ENCODE data around the gene LYRM9. TPM values are rescaled to one million over a fixed set of nuclear protein-coding genes. Genes with fewer than 3 reads are reported as not detected.

LYRM9 gene
- total and polyA plus RNA-seq, 2 of the 8 experiments (the other 6 are each of a cell fraction or from before 2014, with no cell fraction given), result 4.3 to 5.2 TPM

DNA sequence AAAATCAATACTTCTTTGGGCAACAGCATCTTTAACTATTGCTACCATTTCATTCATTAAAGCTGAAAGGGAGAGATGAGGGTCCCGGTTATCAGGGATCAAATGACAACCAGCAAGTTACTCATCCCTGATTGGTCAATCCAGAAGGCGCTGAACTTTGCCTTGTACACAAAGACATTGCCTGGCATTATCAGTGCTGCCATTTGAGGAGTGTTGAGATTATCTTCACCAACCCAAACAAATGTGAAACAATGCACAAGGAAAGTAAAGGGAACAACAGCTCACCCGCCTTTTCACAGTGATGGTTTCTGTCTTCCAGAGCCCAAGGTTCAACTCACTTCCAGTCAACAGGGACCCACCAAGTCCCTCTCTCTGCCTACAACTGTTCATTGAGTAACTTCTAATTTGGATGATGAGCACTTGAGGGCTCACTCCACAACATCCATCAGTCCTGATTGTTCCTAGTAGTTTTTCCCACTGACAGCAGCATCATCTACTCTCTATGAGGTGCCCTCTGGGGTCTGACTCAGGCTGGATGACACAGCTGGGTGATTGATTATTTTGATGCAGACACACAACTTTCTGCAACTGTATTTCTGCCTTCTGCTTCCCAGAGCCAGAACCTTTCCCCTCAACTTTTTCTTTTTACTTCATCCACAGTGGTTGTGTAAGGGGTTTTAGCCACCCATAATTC lies 32.0 kb downstream of the LYRM9 start (continued):
- TF ChIP-seq, protein P1, sequence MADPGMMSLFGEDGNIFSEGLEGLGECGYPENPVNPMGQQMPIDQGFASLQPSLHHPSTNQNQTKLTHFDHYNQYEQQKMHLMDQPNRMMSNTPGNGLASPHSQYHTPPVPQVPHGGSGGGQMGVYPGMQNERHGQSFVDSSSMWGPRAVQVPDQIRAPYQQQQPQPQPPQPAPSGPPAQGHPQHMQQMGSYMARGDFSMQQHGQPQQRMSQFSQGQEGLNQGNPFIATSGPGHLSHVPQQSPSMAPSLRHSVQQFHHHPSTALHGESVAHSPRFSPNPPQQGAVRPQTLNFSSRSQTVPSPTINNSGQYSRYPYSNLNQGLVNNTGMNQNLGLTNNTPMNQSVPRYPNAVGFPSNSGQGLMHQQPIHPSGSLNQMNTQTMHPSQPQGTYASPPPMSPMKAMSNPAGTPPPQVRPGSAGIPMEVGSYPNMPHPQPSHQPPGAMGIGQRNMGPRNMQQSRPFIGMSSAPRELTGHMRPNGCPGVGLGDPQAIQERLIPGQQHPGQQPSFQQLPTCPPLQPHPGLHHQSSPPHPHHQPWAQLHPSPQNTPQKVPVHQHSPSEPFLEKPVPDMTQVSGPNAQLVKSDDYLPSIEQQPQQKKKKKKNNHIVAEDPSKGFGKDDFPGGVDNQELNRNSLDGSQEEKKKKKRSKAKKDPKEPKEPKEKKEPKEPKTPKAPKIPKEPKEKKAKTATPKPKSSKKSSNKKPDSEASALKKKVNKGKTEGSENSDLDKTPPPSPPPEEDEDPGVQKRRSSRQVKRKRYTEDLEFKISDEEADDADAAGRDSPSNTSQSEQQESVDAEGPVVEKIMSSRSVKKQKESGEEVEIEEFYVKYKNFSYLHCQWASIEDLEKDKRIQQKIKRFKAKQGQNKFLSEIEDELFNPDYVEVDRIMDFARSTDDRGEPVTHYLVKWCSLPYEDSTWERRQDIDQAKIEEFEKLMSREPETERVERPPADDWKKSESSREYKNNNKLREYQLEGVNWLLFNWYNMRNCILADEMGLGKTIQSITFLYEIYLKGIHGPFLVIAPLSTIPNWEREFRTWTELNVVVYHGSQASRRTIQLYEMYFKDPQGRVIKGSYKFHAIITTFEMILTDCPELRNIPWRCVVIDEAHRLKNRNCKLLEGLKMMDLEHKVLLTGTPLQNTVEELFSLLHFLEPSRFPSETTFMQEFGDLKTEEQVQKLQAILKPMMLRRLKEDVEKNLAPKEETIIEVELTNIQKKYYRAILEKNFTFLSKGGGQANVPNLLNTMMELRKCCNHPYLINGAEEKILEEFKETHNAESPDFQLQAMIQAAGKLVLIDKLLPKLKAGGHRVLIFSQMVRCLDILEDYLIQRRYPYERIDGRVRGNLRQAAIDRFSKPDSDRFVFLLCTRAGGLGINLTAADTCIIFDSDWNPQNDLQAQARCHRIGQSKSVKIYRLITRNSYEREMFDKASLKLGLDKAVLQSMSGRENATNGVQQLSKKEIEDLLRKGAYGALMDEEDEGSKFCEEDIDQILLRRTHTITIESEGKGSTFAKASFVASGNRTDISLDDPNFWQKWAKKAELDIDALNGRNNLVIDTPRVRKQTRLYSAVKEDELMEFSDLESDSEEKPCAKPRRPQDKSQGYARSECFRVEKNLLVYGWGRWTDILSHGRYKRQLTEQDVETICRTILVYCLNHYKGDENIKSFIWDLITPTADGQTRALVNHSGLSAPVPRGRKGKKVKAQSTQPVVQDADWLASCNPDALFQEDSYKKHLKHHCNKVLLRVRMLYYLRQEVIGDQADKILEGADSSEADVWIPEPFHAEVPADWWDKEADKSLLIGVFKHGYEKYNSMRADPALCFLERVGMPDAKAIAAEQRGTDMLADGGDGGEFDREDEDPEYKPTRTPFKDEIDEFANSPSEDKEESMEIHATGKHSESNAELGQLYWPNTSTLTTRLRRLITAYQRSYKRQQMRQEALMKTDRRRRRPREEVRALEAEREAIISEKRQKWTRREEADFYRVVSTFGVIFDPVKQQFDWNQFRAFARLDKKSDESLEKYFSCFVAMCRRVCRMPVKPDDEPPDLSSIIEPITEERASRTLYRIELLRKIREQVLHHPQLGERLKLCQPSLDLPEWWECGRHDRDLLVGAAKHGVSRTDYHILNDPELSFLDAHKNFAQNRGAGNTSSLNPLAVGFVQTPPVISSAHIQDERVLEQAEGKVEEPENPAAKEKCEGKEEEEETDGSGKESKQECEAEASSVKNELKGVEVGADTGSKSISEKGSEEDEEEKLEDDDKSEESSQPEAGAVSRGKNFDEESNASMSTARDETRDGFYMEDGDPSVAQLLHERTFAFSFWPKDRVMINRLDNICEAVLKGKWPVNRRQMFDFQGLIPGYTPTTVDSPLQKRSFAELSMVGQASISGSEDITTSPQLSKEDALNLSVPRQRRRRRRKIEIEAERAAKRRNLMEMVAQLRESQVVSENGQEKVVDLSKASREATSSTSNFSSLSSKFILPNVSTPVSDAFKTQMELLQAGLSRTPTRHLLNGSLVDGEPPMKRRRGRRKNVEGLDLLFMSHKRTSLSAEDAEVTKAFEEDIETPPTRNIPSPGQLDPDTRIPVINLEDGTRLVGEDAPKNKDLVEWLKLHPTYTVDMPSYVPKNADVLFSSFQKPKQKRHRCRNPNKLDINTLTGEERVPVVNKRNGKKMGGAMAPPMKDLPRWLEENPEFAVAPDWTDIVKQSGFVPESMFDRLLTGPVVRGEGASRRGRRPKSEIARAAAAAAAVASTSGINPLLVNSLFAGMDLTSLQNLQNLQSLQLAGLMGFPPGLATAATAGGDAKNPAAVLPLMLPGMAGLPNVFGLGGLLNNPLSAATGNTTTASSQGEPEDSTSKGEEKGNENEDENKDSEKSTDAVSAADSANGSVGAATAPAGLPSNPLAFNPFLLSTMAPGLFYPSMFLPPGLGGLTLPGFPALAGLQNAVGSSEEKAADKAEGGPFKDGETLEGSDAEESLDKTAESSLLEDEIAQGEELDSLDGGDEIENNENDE (IDR thresholded peaks at IDR 0.05; ENCODE audit: insufficient replicate concordance, low read length), result no peak
- TF ChIP-seq EGR1 (IDR thresholded peaks at IDR 0.05; ENCODE audit: borderline replicate concordance, low read depth, low read length) (no peak), CHD2 (IDR thresholded peaks at IDR 0.05; ENCODE audit: low read length) (no peak), HDAC6 (IDR thresholded peaks at IDR 0.05; ENCODE audit: low read depth, low read length) (no peak), SAP30 (IDR thresholded peaks at IDR 0.05; ENCODE audit: insufficient read depth, insufficient replicate concordance, low read length) (no peak), SP4 (IDR thresholded peaks at IDR 0.05; ENCODE audit: low read length) (no peak), TAF1 (IDR thresholded peaks at IDR 0.05; ENCODE audit: low read depth, low read length) (no peak)

Measured in H1 (cell line).